OCI-LY7 (cell line): Measurements from ENCODE around the gene CST4. TPM values are rescaled to one million over a fixed set of nuclear protein-coding genes. Genes with fewer than 3 reads are reported as not detected.
A peak's percentile ranks its signal among the peaks of the same experiment; 100 is the strongest.
"Not testable (repeated sequence)": the region's sequence is repeated elsewhere in the genome, so short reads cannot be mapped to it uniquely, and the experiment has no call there.

Experiments
- BruUV-seq: library from RNA; stranded (reverse); fragments of 400-500 nt; replicated peaks from 2 replicates; lab custom pipeline; 2021; lab: Mats Ljungman, UMichigan
- CTCF ChIA-PET: fragments of 300-600 bp; sonication (Branson Sonifier 250); formaldehyde crosslinking; loops from one replicate; lab custom pipeline; 2022; ENCODE audit warnings: antibody characterized with exemption; ENCODE audit not compliant: unreplicated experiment; lab: Charles Lee
- POLR2A ChIA-PET: fragments of 300-600 bp; sonication (Branson Sonifier 250); formaldehyde crosslinking; loops from one replicate; lab custom pipeline; 2022; ENCODE audit warnings: antibody characterized with exemption; lab: Charles Lee
- DNase-seq: peaks from one replicate; pipeline ENCODE4 v3.0.0-alpha.2; 2015; ENCODE audit warnings: low spot score
- H2AFZ ChIP-seq: fragments of 200-600 bp; sonication (generic), shearing (Covaris generic); 2 replicates; pipeline ENCODE4 v1.6.1; 2014; ENCODE audit warnings: mild to moderate bottlenecking, antibody characterized with exemption, low read length, moderate library complexity
- H3K27ac ChIP-seq: fragments of 200-600 bp; sonication (generic); 2 replicates; pipeline ENCODE4 v1.5.1; 2014; ENCODE audit warnings: mixed run types, low read depth, mild to moderate bottlenecking, moderate library complexity, low read length, inconsistent platforms; ENCODE audit not compliant: poor library complexity, severe bottlenecking
- H3K36me3 ChIP-seq: fragments of 200-600 bp; sonication (generic); 2 replicates; pipeline ENCODE4 v1.6.1; 2014; ENCODE audit warnings: mild to moderate bottlenecking, antibody characterized with exemption, low read length, moderate library complexity, mixed read lengths; ENCODE audit not compliant: insufficient read depth
- H3K4me1 ChIP-seq: fragments of 200-600 bp; sonication (generic); 2 replicates; pipeline ENCODE4 v1.5.1; 2014; ENCODE audit warnings: mild to moderate bottlenecking, low read length; ENCODE audit not compliant: insufficient read depth, poor library complexity, severe bottlenecking
- H3K4me2 ChIP-seq: fragments of 200-600 bp; sonication (generic); 2 replicates; pipeline ENCODE4 v1.6.1; 2014; ENCODE audit warnings: mild to moderate bottlenecking, low read length
- H3K4me3 ChIP-seq: fragments of 200-600 bp; sonication (generic); 2 replicates; pipeline ENCODE4 v1.5.1; 2014; ENCODE audit warnings: mild to moderate bottlenecking, low read depth, low read length; ENCODE audit not compliant: poor library complexity, severe bottlenecking
- H3K79me2 ChIP-seq: fragments of 200-600 bp; sonication (generic); 2 replicates; pipeline ENCODE4 v1.6.1; 2016; ENCODE audit warnings: low read depth, mild to moderate bottlenecking, low read length, moderate library complexity, mixed read lengths; ENCODE audit not compliant: insufficient read depth
- H3K9me2 ChIP-seq: fragments of 200-600 bp; sonication (generic); 2 replicates; pipeline ENCODE4 v1.6.1; 2016; ENCODE audit warnings: mild to moderate bottlenecking, low read length, mixed read lengths; ENCODE audit not compliant: insufficient read depth
- H3K9me3 ChIP-seq: fragments of 200-600 bp; sonication (generic); 2 replicates; pipeline ENCODE4 v1.6.1; 2014; ENCODE audit warnings: mild to moderate bottlenecking, mixed run types, low read length, mixed read lengths
- H4K20me1 ChIP-seq: fragments of 200-600 bp; sonication (generic); 2 replicates; pipeline ENCODE4 v1.6.1; 2014; ENCODE audit warnings: mild to moderate bottlenecking, antibody characterized with exemption, low read length, moderate library complexity, mixed read lengths; ENCODE audit not compliant: insufficient read depth
- EZH2phosphoT487 ChIP-seq: fragments of 200-600 bp; sonication (generic); IDR thresholded peaks from 2 replicates; pipeline ENCODE4 v1.6.1; 2018; ENCODE audit warnings: low read depth, borderline replicate concordance, mild to moderate bottlenecking, mixed run types, antibody characterized with exemption, low read length, moderate library complexity, mixed read lengths
- intact Hi-C: fragments of 100-400 bp; cut with micrococcal nuclease; formaldehyde crosslinking; loops from one replicate; pipeline ENCODE4 v1.10.0; 2022; ENCODE audit not compliant: unreplicated experiment
- total RNA-seq, 2 experiments: library from RNA; depleted of rRNA in 1 of 2; stranded (reverse); fragments of >200 nt in 1 of 2; shearing (Covaris generic) in 1 of 2; gene quantifications; 2 replicates each; pipeline ENCODE4 v1.2.3, GENCODE V29; 2014 to 2022
- TF ChIP-seq, protein P1 (sequence below): fragments of 200-600 bp; sonication (generic); conservative IDR thresholded peaks from 2 replicates; pipeline ENCODE4 v1.5.1; 2014; ENCODE audit warnings: mild to moderate bottlenecking, antibody characterized with exemption, low read length, moderate library complexity, mixed read lengths

CST4 gene
- total RNA-seq, 2 experiments from 2014 or later, result not detected

DNA sequence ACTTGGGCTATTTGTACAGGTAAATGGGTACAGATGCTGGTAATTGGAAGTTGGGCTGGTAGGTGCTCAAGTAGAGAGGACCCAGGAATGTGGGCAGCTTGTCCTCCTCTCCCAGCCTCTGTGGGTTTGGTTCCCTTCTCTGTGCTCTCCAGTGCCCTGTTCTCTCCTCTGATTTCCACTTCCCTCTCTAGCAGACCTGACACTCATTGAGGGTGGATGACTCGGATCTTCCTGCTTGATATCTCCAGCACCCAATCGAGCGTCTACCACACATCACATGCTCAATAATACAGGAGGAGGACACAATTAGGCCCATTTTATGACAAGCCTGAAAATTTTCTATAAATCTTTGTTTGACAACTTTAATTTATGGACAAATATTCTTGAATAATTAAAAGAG lies 38.2 kb upstream of the CST4 start:
- Histone ChIP-seq H3K9me2 (no peaks in the 10 kb centered on the region), H3K4me3 (no peak overlapping the region), H4K20me1 (no peaks in the 10 kb centered on the region), H3K4me2 (no peak overlapping the region), H3K36me3 (no peaks in the 10 kb centered on the region), H3K27ac (no peak overlapping the region), H2AFZ (no peak overlapping the region), H3K79me2 (no peaks in the 10 kb centered on the region), H3K4me1 (no peaks in the 10 kb centered on the region), H3K9me3 (no peaks in the 10 kb centered on the region)
- no peak for DNase-seq
- no TSS peak for BruUV-seq
- no peak for TF ChIP-seq EZH2phosphoT487
- TF ChIP-seq, protein P1, sequence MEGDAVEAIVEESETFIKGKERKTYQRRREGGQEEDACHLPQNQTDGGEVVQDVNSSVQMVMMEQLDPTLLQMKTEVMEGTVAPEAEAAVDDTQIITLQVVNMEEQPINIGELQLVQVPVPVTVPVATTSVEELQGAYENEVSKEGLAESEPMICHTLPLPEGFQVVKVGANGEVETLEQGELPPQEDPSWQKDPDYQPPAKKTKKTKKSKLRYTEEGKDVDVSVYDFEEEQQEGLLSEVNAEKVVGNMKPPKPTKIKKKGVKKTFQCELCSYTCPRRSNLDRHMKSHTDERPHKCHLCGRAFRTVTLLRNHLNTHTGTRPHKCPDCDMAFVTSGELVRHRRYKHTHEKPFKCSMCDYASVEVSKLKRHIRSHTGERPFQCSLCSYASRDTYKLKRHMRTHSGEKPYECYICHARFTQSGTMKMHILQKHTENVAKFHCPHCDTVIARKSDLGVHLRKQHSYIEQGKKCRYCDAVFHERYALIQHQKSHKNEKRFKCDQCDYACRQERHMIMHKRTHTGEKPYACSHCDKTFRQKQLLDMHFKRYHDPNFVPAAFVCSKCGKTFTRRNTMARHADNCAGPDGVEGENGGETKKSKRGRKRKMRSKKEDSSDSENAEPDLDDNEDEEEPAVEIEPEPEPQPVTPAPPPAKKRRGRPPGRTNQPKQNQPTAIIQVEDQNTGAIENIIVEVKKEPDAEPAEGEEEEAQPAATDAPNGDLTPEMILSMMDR, result no peak
- ChIA-PET CTCF (no interaction called here), POLR2A (no interaction called here)
- intact Hi-C loops, result no loop called here

DNA sequence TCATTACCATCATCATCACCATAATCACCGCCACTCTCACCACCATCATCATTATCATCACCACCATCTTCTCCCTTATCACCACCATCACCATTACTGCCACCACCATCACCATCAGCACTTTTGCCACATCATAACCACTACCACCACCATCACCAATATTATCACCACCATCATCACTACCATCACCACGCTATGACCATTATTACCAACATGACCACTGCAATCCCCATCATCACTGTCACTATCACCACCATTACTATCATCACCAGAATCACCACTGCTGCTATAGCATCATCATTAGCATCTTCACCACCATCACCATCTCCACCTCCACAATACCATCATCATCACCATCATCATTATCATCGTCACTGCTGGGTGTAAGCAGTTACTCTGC lies 36.3 kb upstream of the CST4 start:
- intact Hi-C loops, result no loop called here
- Histone ChIP-seq H3K27ac (no peak overlapping the region), H3K36me3 (no peaks in the 10 kb centered on the region), H3K4me2 (no peak overlapping the region), H3K9me2 (no peaks in the 10 kb centered on the region), H3K4me1 (no peaks in the 10 kb centered on the region), H2AFZ (no peak overlapping the region), H3K79me2 (no peaks in the 10 kb centered on the region), H3K9me3 (no peaks in the 10 kb centered on the region), H3K4me3 (no peak overlapping the region), H4K20me1 (no peaks in the 10 kb centered on the region)
- no peak for DNase-seq
- BruUV-seq, result no TSS peak
- ChIA-PET POLR2A (no interaction called here), CTCF (no interaction called here)
- TF ChIP-seq EZH2phosphoT487, result no peak
- TF ChIP-seq, protein P1, result no peak

DNA sequence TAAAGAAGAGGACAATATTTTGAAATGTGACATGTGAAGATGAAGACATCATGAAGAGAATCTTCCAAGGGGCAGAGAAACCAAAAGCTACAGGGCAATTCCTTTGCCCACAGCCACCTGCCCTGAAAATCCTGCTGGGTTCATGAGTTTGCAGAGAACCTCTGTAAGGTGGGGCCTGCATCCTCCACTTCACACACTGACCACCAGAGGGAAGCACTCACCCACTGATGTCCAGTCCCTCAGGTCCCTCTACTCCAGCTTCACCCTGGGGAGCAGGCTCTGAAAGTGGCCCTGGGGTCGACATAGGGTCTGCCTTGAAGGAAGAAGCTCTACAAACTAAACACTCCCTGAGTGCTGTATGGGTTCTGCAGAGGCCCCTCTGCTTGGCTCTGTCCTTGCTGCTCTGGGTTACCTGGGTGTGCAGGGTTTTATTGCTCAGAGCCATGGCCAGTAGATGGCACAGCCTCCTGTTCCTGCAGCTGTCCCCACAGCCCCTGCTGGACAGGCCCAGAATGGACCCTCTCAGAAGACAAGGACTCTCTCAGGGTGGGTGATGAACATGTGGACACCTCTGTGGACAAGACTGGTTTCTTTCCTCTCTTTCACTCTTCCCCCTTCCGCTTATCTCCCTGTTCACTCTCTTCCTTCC lies 34.9 kb upstream of the CST4 start:
- H3K79me2 ChIP-seq, H2AFZ ChIP-seq, BruUV-seq, H4K20me1 ChIP-seq, H3K9me3 ChIP-seq, POLR2A ChIA-PET, H3K9me2 ChIP-seq, H3K4me1 ChIP-seq, H3K4me2 ChIP-seq, H3K36me3 ChIP-seq, CTCF ChIA-PET, H3K4me3 ChIP-seq, intact Hi-C loops, H3K27ac ChIP-seq: not testable (repeated sequence)
- TF ChIP-seq, protein P1, result peak; percentile 62
- peak; percentile 3 for DNase-seq

DNA sequence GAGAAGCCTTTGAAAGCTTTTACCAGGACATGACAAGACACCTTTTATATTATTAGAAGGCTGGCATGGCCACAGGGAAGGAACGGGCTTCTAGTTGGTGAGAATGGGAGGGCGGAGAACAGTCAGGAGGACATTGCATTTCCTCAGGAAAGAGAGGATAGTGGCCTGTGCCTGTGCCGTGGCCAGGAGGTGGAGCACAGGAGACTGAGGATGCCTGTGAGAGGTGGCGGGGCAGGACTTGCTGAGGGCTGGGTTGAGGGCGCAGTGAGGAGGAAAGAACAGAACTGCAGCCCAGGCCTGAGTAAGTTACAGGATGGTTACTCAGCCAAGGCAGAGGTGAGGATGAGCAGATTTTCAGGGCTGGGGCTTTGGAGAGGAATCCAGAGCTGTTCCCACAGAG lies 34.0 kb upstream of the CST4 start:
- POLR2A ChIA-PET, H4K20me1 ChIP-seq, intact Hi-C loops, H3K4me1 ChIP-seq, CTCF ChIA-PET, H3K36me3 ChIP-seq, H3K9me2 ChIP-seq, H3K9me3 ChIP-seq, DNase-seq, H3K4me3 ChIP-seq, H3K4me2 ChIP-seq, H3K79me2 ChIP-seq, H2AFZ ChIP-seq, BruUV-seq, H3K27ac ChIP-seq: not testable (repeated sequence)
